ENCODE results near the gene USP46.

USP46 gene

DNA sequence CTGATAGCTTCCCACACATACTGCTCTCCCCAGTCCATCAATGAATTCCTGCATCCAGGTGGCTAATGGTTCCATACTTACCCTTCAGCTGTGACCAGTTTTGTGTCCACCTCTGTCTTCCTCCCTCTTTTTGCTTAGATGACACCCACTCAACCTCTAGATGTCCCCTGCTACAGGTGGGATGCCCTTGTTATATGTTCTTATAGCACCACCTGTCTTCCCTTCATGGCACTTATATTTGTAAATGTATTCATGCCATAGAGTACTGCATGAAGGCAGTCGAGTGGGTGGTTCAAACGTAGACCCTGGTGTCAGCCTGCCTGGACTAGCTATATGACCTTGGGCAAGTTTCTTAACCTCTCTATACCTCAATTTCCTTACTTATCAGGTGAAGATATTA lies 6.5 kb upstream of the USP46 start:
- no peak overlapping the region for H3K27ac ChIP-seq
- TF ChIP-seq ZFX (IDR thresholded peaks at IDR 0.05; ENCODE audit: borderline replicate concordance), result no peak
- TF ChIP-seq, protein P1, sequence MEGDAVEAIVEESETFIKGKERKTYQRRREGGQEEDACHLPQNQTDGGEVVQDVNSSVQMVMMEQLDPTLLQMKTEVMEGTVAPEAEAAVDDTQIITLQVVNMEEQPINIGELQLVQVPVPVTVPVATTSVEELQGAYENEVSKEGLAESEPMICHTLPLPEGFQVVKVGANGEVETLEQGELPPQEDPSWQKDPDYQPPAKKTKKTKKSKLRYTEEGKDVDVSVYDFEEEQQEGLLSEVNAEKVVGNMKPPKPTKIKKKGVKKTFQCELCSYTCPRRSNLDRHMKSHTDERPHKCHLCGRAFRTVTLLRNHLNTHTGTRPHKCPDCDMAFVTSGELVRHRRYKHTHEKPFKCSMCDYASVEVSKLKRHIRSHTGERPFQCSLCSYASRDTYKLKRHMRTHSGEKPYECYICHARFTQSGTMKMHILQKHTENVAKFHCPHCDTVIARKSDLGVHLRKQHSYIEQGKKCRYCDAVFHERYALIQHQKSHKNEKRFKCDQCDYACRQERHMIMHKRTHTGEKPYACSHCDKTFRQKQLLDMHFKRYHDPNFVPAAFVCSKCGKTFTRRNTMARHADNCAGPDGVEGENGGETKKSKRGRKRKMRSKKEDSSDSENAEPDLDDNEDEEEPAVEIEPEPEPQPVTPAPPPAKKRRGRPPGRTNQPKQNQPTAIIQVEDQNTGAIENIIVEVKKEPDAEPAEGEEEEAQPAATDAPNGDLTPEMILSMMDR (IDR thresholded peaks at IDR 0.05), result no peak; the same call in 1 of the 2 replicates

DNA sequence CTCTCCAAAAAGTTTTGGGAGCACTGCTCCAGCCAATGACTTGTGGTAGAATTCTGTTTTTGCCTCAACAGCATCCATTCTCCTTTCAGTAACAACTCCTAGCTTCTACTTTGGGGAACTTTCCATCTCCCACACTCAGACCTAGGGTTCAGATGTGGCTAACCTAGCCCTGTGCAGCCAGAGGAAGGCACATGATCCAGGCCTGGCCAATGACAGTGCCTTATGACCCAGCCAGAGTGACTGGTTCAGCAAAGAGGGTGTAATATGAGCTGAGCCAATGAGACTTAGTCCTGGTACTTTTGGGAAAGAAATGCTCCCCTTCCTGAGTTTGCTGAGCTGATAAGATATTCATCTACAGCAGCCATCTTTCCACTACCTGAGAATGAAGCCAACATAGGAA lies 5.4 kb upstream of the USP46 start:
- no peak for TF ChIP-seq ZFX (IDR thresholded peaks at IDR 0.05; ENCODE audit: borderline replicate concordance)
- TF ChIP-seq, protein P1 (IDR thresholded peaks at IDR 0.05), result no peak
- no peak overlapping the region for H3K27ac ChIP-seq

GRCh38 chr4:52661966-52662690 lies 3.0 kb upstream of the USP46 start:
- TF ChIP-seq ZFX (IDR thresholded peaks at IDR 0.05; ENCODE audit: borderline replicate concordance), result no peak
- TF ChIP-seq, protein P1 (IDR thresholded peaks at IDR 0.05), result no peak
- no peak overlapping the region for H3K27ac ChIP-seq

GRCh38 chr4:52660643-52661042 lies 1.5 kb upstream of the USP46 start:
- no peak overlapping the region for H3K27ac ChIP-seq

DNA sequence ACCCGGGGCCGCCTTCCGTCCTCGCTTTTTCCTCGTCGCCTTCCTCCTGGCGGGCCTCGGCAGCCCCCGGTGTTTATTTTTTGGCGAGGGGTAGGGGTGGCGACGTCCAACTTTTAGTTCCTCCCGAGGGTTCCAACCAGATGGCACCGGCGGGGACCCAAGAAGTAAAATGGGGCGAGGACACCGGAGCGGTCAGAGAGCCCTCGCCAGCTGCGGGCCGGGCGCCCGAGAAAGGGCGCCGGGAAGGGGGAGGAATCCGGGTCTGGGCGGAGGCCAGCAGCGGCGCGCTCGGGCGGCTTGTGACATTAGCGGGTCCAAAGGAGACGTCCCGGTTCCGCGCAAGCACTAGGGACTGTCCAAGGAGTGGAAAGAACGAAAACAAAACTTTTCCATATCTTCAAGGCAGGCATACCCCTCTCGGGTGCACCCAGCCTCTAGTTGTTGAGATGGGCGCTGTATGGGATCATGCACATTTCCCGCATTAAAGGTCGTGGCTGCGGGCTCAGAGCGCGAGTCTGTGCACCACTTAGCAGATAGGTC lies 691 bp upstream of the USP46 start:
- H3K27ac ChIP-seq, result peak overlapping the region; percentile 77
- TF ChIP-seq, protein P1 (IDR thresholded peaks at IDR 0.05), result no peak
- no peak for TF ChIP-seq ZFX (IDR thresholded peaks at IDR 0.05; ENCODE audit: borderline replicate concordance)

More at GRCh38 chr4:52660643-52661042, 1.5 kb upstream of the USP46 start:
- TF ChIP-seq, protein P1 (IDR thresholded peaks at IDR 0.05), result no peak
- no peak for TF ChIP-seq ZFX (IDR thresholded peaks at IDR 0.05; ENCODE audit: borderline replicate concordance)

DNA sequence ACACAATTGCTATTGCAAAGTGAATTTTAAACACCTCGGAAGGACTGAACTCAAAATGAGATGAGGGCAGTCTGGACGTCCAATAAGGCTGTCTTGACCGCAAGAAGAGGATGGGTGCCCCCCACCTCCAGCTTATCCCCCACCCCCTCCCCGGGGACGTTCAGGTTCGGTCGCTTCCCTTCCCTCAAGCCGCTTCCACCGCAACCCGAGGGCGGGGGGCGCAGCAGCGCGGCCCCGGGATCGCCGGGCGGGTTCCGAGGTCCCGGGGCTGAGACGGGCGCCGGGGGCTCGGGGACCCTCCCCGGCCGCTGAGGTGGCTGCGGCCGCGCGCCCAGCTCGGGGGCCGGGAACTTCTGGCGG lies 480 bp downstream of the USP46 start:
- peak overlapping the region; percentile 77 for H3K27ac ChIP-seq
- TF ChIP-seq, protein P1 (IDR thresholded peaks at IDR 0.05), result no peak
- TF ChIP-seq ZFX (IDR thresholded peaks at IDR 0.05; ENCODE audit: borderline replicate concordance), result no peak
